Osteoblast (primary cell): Measurements from ENCODE around the gene WWOX. TPM values are rescaled to one million over a fixed set of nuclear protein-coding genes. Genes with fewer than 3 reads are reported as not detected.

ENCODE experiments used
- DNase-seq: peaks from one replicate; pipeline ENCODE4 v3.0.0; 2011; ENCODE audit warnings: low spot score, mixed read lengths; ENCODE audit not compliant: insufficient read length; ENCODE audit errors: missing footprints
- H2AFZ ChIP-seq: 2 replicates; pipeline ENCODE4 v1.6.0; 2011; ENCODE audit warnings: mild to moderate bottlenecking, low read length
- H3K27ac ChIP-seq: 2 replicates; pipeline ENCODE4 v1.5.1; 2011; ENCODE audit warnings: mild to moderate bottlenecking, low read depth, low read length, moderate library complexity
- H3K27me3 ChIP-seq: 2 replicates; pipeline ENCODE4 v1.6.0; 2012; ENCODE audit warnings: mild to moderate bottlenecking, control low read depth, inconsistent platforms, low read length, moderate library complexity; ENCODE audit not compliant: insufficient read depth
- H3K36me3 ChIP-seq: 2 replicates; pipeline ENCODE4 v1.5.1; 2011; ENCODE audit warnings: mild to moderate bottlenecking, low read length, control low read depth, moderate library complexity; ENCODE audit not compliant: insufficient read depth
- H3K4me1 ChIP-seq: 2 replicates; pipeline ENCODE4 v1.5.1; 2011; ENCODE audit warnings: mild to moderate bottlenecking, low read length, control low read depth, moderate library complexity; ENCODE audit not compliant: insufficient read depth
- H3K4me2 ChIP-seq: 2 replicates; pipeline ENCODE4 v1.6.0; 2011; ENCODE audit warnings: mild to moderate bottlenecking, low read length; ENCODE audit not compliant: insufficient read depth
- H3K4me3 ChIP-seq: fragments of 200-600 bp; sonication (generic); 3 replicates; pipeline ENCODE4 v1.5.1; 2012; ENCODE audit warnings: mild to moderate bottlenecking, low read length, inconsistent platforms; ENCODE audit not compliant: insufficient read depth
- H3K79me2 ChIP-seq: 2 replicates; pipeline ENCODE4 v1.6.0; 2012; ENCODE audit warnings: mild to moderate bottlenecking, low read length, control low read depth, inconsistent platforms; ENCODE audit not compliant: insufficient read depth
- H3K9me3 ChIP-seq: 2 replicates; pipeline ENCODE4 v1.5.1; 2011; ENCODE audit warnings: low read depth, low read length, control low read depth
- H4K20me1 ChIP-seq: 2 replicates; pipeline ENCODE4 v1.6.0; 2012; ENCODE audit warnings: mild to moderate bottlenecking, low read length, control low read depth; ENCODE audit not compliant: insufficient read depth
- total RNA-seq: library from RNA; depleted of rRNA; stranded (reverse); fragments of >200 nt; gene quantifications from 2 replicates; pipeline ENCODE4 v1.2.3, GENCODE V29; 2012
- TF ChIP-seq, protein P1 (sequence below): IDR thresholded peaks from 2 replicates; pipeline ENCODE4 v1.5.1; 2011; ENCODE audit warnings: mild to moderate bottlenecking, low read depth, low read length, moderate library complexity; ENCODE audit errors: extremely low read depth

WWOX gene
- total RNA-seq, 1 donor, result 23.9 TPM

DNA sequence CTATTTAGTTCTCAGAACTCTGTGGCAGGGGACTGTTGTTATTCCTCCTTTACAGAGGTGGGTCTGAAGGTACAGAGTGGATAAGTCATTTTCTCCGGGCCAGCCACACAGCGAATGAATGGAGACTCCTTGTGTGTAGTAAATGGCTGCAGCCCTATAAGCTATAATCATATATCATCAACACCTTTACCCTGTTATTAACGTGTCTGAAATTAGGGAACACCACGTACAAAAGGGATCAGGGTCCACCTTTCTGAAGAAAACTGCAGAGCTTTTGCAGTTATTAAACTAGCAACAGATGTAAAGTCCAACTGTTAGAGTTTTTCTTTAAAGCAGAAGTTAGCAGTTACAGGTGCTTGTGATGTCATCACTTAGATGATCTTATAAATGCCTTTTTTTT is 804.4 kb downstream of the WWOX start:
- Histone ChIP-seq H3K27me3 (no peaks in the 10 kb centered on the region), H3K4me3 (no peak overlapping the region), H4K20me1 (no peaks in the 10 kb centered on the region), H2AFZ (no peak overlapping the region), H3K79me2 (no peaks in the 10 kb centered on the region), H3K4me1 (no peaks in the 10 kb centered on the region), H3K9me3 (peaks cover 4% of the 10 kb centered on the region), H3K36me3 (no peaks in the 10 kb centered on the region), H3K4me2 (no peak overlapping the region), H3K27ac (no peak overlapping the region)
- no peak for DNase-seq
- TF ChIP-seq, protein P1, sequence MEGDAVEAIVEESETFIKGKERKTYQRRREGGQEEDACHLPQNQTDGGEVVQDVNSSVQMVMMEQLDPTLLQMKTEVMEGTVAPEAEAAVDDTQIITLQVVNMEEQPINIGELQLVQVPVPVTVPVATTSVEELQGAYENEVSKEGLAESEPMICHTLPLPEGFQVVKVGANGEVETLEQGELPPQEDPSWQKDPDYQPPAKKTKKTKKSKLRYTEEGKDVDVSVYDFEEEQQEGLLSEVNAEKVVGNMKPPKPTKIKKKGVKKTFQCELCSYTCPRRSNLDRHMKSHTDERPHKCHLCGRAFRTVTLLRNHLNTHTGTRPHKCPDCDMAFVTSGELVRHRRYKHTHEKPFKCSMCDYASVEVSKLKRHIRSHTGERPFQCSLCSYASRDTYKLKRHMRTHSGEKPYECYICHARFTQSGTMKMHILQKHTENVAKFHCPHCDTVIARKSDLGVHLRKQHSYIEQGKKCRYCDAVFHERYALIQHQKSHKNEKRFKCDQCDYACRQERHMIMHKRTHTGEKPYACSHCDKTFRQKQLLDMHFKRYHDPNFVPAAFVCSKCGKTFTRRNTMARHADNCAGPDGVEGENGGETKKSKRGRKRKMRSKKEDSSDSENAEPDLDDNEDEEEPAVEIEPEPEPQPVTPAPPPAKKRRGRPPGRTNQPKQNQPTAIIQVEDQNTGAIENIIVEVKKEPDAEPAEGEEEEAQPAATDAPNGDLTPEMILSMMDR, result no peak

DNA sequence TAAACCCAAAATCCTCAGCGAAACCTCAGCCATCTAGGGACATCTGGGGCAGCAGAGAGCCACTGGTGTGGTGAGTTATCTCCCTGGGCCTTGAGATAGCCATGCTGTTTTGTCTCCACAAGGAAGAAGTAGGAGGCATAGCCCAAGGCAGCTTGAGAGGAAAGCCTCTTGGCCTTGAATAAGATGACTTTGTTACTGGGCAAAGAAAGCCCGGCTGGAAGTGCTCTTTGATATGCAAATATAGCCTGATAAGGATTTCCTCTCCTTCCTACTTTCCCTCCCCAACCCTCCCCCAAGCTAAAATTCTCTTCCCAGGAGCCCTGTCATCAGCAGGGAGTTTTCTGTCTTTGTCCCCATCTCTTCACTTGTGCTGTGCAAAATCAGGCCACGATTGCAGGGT is 806.7 kb downstream of the WWOX start:
- DNase-seq, result no peak
- Histone ChIP-seq H3K27me3 (no peaks in the 10 kb centered on the region), H3K27ac (no peak overlapping the region), H2AFZ (no peak overlapping the region), H3K36me3 (no peaks in the 10 kb centered on the region), H3K4me1 (no peaks in the 10 kb centered on the region), H3K9me3 (peaks cover 4% of the 10 kb centered on the region), H4K20me1 (no peaks in the 10 kb centered on the region), H3K4me3 (no peak overlapping the region), H3K4me2 (no peak overlapping the region), H3K79me2 (no peaks in the 10 kb centered on the region)
- TF ChIP-seq, protein P1, result no peak

DNA sequence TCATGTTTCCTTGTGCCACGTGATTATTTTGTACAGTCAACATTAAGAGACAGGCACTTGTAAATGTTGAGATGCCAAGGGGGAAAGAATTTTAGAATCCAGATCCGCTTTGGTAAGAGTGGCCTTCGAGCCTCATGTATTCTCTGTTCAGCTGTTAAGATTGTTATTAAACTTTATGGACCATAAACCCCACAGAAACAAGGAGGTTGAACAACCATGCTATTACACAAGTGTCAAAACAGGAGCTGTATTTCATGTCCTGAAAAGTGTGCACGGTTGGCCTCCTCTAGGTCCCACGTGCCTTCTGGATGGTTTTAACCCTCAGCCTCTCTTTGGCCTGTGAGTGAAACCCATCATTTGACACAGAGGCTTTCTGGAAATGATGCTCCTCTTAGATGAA is 809.8 kb downstream of the WWOX start:
- Histone ChIP-seq H3K9me3 (peaks cover 7% of the 10 kb centered on the region), H3K27me3 (no peaks in the 10 kb centered on the region), H3K4me2 (no peak overlapping the region), H3K27ac (no peak overlapping the region), H3K79me2 (no peaks in the 10 kb centered on the region), H3K4me3 (no peak overlapping the region), H3K36me3 (no peaks in the 10 kb centered on the region), H3K4me1 (no peaks in the 10 kb centered on the region), H2AFZ (no peak overlapping the region), H4K20me1 (no peaks in the 10 kb centered on the region)
- DNase-seq, result no peak
- TF ChIP-seq, protein P1, result no peak

DNA sequence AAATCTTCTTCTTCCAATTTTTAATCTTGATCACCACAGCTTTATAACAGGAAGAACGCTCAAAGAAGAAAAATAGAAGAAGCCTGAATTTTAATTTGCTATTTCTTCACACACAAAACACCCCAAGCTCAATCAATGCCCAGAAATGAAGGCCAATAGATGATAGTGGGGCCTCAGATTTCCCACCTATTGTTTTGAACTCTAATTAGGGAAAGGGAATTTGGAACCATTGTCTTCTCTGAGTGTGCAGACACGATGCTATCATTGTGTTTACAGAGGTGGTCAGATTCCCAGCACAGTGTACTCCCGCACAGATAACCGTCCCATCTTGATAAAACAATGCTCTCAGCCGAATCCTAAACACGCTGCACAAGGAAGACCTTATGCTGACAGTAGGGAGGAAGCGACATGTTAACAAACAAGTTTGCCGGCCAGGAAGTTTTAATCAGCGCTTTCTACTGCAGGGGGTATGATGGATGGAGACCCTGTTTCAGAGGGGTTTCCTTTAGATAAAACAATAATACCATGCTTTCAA is 816.4 kb downstream of the WWOX start:
- no peak overlapping the region for H3K27ac ChIP-seq
- no peak overlapping the region for H3K4me2 ChIP-seq
- no peaks in the 10 kb centered on the region for H4K20me1 ChIP-seq
- peaks cover 4% of the 10 kb centered on the region for H3K9me3 ChIP-seq
- DNase-seq, result no peak
- no peak overlapping the region for H3K4me3 ChIP-seq
- no peaks in the 10 kb centered on the region for H3K27me3 ChIP-seq
- TF ChIP-seq, protein P1, result no peak
- H3K36me3 ChIP-seq, result no peaks in the 10 kb centered on the region
- no peaks in the 10 kb centered on the region for H3K4me1 ChIP-seq
- no peak overlapping the region for H2AFZ ChIP-seq
- no peaks in the 10 kb centered on the region for H3K79me2 ChIP-seq
